A549 (cell line): Measurements from ENCODE around the gene ATP4A. TPM values are rescaled to one million over a fixed set of nuclear protein-coding genes. Genes with fewer than 3 reads are reported as not detected.

Source experiments
- ATAC-seq, 2 experiments: fragments of 200-7000 bp in 1 of 2; fragments of >200 bp in 1 of 2; cut with Nextera tagmentation in 1 of 2; cut with Tn5 transposase in 1 of 2; 3 replicates each; pipeline versions ENCODE4 v1.8.0 to v1.9.1; 2018 to 2020; ENCODE audit warnings: mild to moderate bottlenecking in 1 of 2, moderate library complexity in 1 of 2
- CTCF ChIA-PET: fragments of 300-600 bp; sonication (Branson Sonifier 250); formaldehyde crosslinking; extraction: SDS; loops from one replicate; lab custom pipeline; 2021; ENCODE audit warnings: antibody characterized with exemption, inconsistent platforms; lab: Yijun Ruan, JAX
- POLR2A ChIA-PET: fragments of 350-600 bp; formaldehyde crosslinking; extraction: SDS; loops from one replicate; lab custom pipeline; 2021; ENCODE audit warnings: antibody characterized with exemption, inconsistent platforms; lab: Yijun Ruan, JAX
- DNase-seq, 2 experiments: peaks; one replicate each; pipeline versions ENCODE4 v3.0.0 to v3.0.0-alpha.2; 2011 to 2016; ENCODE audit warnings: low read depth in 1 of 2, low spot score in 1 of 2
- FAIRE-seq: peaks from 2 replicates; lab custom pipeline; 2011; peaks lifted over from hg19 to GRCh38; lab: Jason Lieb, UNC
- H3K27ac ChIP-seq, 2 experiments: fragments of >200 bp; sonication (Bioruptor Twin); formaldehyde crosslinking; 3 replicates each; pipeline ENCODE4 v1.5.1; 2016 to 2017
- H3K4me1 ChIP-seq: fragments of >200 bp; sonication (Bioruptor Twin); formaldehyde crosslinking; 3 replicates; pipeline ENCODE4 v1.6.1; 2016
- H3K4me2 ChIP-seq: fragments of >200 bp; sonication (Bioruptor Twin); formaldehyde crosslinking; 3 replicates; pipeline ENCODE4 v1.6.1; 2016
- H3K4me3 ChIP-seq: fragments of >200 bp; sonication (Bioruptor Twin); formaldehyde crosslinking; 3 replicates; pipeline ENCODE4 v1.5.1; 2016
- H3K9me3 ChIP-seq: fragments of >200 bp; sonication (Bioruptor Twin); formaldehyde crosslinking; 3 replicates; pipeline ENCODE4 v1.6.1; 2016
- CBX2 ChIP-seq: fragments of 200-600 bp; sonication (generic); IDR thresholded peaks from 2 replicates; pipeline ENCODE4 v1.6.1; 2016; ENCODE audit warnings: low read depth, mild to moderate bottlenecking, borderline replicate concordance
- EP300 ChIP-seq, 2 experiments: fragments of >200 bp; sonication (Bioruptor Twin); formaldehyde crosslinking; IDR thresholded peaks; 2 replicates in 1 of 2; 3 replicates in 1 of 2; pipeline ENCODE4 v1.6.1; 2016 to 2017
- ESRRA ChIP-seq: fragments of 150-350 bp; IDR thresholded peaks from 2 replicates; pipeline ENCODE4 v1.6.1; 2014; ENCODE audit warnings: mild to moderate bottlenecking, low read length, borderline replicate concordance
- FOSL2 ChIP-seq, 2 experiments: fragments of 450-650 bp in 1 of 2; fragments of >200 bp in 1 of 2; sonication (Bioruptor Twin) in 1 of 2; formaldehyde crosslinking; IDR thresholded peaks; 2 replicates each; pipeline versions ENCODE4 v1.5.0 to v1.6.1; 2016 to 2020; ENCODE audit warnings: mild to moderate bottlenecking in 1 of 2, moderate library complexity in 1 of 2
- HEYL ChIP-seq: fragments of 250-450 bp; sonication (Bioruptor Pico); IDR thresholded peaks from 2 replicates; pipeline ENCODE4 v1.8.0; 2021; ENCODE audit warnings: mild to moderate bottlenecking, moderate library complexity
- HOXB5 ChIP-seq: fragments of 250-450 bp; sonication (Bioruptor Pico); IDR thresholded peaks from 2 replicates; pipeline ENCODE4 v1.5.0; 2020; ENCODE audit warnings: mild to moderate bottlenecking, moderate library complexity
- JUNB ChIP-seq: fragments of >200 bp; sonication (Bioruptor Twin); formaldehyde crosslinking; IDR thresholded peaks from 2 replicates; pipeline ENCODE4 v1.6.1; 2016
- RARB ChIP-seq: fragments of 250-450 bp; sonication (Bioruptor Pico); IDR thresholded peaks from 2 replicates; pipeline ENCODE4 v1.8.0; 2021; ENCODE audit warnings: mild to moderate bottlenecking, moderate library complexity
- RFX5 ChIP-seq: fragments of 450-650 bp; IDR thresholded peaks from 2 replicates; pipeline ENCODE4 v1.7.1; 2014; ENCODE audit warnings: antibody characterized with exemption, mild to moderate bottlenecking, moderate library complexity
- ZFP36 ChIP-seq: fragments of 450-650 bp; IDR thresholded peaks from 2 replicates; pipeline ENCODE4 v1.6.1; 2014; ENCODE audit warnings: borderline replicate concordance; ENCODE audit not compliant: partially characterized antibody
- ZNF302 ChIP-seq: fragments of 250-450 bp; sonication (Bioruptor Pico); IDR thresholded peaks from 2 replicates; pipeline ENCODE4 v1.9.0; 2021; ENCODE audit warnings: inconsistent platforms, mild to moderate bottlenecking, moderate library complexity
- WGBS: methylation state at CpG from one replicate; pipeline ENCODE4 v1.1.6; 2017; ENCODE audit errors: missing lambda C conversion rate; 5-methylcytosine and 5-hydroxymethylcytosine counted together
- polyA plus RNA-seq, 4 experiments: library from polyadenylated mRNA; depleted of rRNA in 3 of 4; stranded (reverse); fragments of >200 nt; fragmentation: RNase III in 1 of 4; extraction: RNeasy Plus Mini Kit Qiagen cat#74134 plus additional on column Dnase treatment in 1 of 4; gene quantifications; 2 replicates in 3 of 4; 3 replicates in 1 of 4; pipeline ENCODE4 v1.2.3, GENCODE V29; 2011 to 2017
- TF ChIP-seq, protein P1 (sequence below): IDR thresholded peaks from 2 replicates; pipeline ENCODE4 v1.6.1; 2012; ENCODE audit warnings: low read depth, borderline replicate concordance
- TF ChIP-seq, protein P2 (sequence below): fragments of >200 bp; sonication (Bioruptor Twin); formaldehyde crosslinking; IDR thresholded peaks from 3 replicates; pipeline ENCODE4 v1.5.1; 2016

The ATP4A gene
- polyA plus RNA-seq, 2 of the 4 experiments (the other 2 are of a cell fraction) = not detected

DNA sequence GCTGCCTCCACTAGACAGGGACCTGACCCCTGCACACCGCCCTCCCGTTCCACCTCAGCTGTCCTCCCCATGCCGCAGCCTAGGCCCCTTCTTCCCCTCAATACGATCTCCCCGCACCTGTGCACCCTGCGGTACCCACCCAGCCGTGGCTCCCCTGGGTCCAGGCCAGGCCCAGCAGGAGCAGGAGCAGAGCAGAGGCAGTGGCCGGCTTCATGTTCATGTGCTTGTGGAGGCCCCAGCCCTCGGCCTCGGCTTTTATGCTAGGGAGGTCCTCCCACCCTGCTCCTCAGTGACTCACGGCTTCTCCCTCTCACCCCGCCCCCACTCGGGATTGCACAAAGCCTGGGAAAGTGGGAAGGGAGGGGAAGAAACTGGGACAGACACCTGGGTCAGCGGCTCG, 61.8 kb downstream of the ATP4A start (continued):
- TF ChIP-seq, protein P1, sequence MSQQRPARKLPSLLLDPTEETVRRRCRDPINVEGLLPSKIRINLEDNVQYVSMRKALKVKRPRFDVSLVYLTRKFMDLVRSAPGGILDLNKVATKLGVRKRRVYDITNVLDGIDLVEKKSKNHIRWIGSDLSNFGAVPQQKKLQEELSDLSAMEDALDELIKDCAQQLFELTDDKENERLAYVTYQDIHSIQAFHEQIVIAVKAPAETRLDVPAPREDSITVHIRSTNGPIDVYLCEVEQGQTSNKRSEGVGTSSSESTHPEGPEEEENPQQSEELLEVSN = no peak
- TF ChIP-seq JUNB = no peak
- no peak for TF ChIP-seq FOSL2 (IDR thresholded peaks at IDR 0.05)
- TF ChIP-seq FOSL2 (CRISPR knock-in tag; IDR thresholded peaks at IDR 0.05) = no peak

DNA sequence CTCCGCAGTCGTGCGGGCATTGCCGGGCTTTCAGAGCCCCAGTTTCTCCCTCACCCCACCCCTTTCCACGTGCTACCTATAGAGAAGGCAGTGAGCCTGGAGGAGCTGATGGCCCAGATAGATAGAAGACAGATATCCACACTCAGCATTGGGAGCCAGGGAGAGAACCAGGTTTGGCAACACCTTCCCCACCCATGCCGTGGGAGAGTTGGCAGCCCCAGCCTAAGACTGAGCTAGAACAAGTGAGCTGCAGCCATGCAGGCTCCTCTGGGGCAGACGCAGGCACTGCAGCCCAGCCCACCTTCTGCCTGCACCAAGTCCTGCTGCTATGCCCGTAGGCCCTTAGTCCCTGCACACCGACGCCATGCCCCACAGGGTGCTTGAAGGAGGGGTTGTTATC, 62.8 kb downstream of the ATP4A start:
- Histone ChIP-seq H3K9me3 (no peaks in the 10 kb centered on the region), H3K4me1 (no peaks in the 10 kb centered on the region), H3K4me2 (no peak overlapping the region), H3K4me3 (no peak overlapping the region), H3K27ac (no peak overlapping the region)
- CTCF ChIA-PET = interaction anchor here (0.5 to 3.7 kb wide), 7 partner anchors 8 to 358 kb away, joined by 3 to 41 read pairs (median 4); no protein-coding TSS in a partner anchor
- ATAC-seq (no peak), DNase-seq (no peak), FAIRE-seq (no peak)
- 72% methylated on average over 10 of the region's 10 CpGs for WGBS
- no peak for TF ChIP-seq ESRRA
- no peak for TF ChIP-seq RFX5
- TF ChIP-seq RARB (CRISPR knock-in tag) = no peak
- no peak for TF ChIP-seq EP300 (IDR thresholded peaks at IDR 0.05)
- TF ChIP-seq ZFP36 = no peak
- no peak for TF ChIP-seq CBX2
- TF ChIP-seq HEYL (CRISPR knock-in tag) = no peak
- TF ChIP-seq ZNF302 (CRISPR knock-in tag) = no peak
- TF ChIP-seq, protein P2, sequence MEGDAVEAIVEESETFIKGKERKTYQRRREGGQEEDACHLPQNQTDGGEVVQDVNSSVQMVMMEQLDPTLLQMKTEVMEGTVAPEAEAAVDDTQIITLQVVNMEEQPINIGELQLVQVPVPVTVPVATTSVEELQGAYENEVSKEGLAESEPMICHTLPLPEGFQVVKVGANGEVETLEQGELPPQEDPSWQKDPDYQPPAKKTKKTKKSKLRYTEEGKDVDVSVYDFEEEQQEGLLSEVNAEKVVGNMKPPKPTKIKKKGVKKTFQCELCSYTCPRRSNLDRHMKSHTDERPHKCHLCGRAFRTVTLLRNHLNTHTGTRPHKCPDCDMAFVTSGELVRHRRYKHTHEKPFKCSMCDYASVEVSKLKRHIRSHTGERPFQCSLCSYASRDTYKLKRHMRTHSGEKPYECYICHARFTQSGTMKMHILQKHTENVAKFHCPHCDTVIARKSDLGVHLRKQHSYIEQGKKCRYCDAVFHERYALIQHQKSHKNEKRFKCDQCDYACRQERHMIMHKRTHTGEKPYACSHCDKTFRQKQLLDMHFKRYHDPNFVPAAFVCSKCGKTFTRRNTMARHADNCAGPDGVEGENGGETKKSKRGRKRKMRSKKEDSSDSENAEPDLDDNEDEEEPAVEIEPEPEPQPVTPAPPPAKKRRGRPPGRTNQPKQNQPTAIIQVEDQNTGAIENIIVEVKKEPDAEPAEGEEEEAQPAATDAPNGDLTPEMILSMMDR = no peak
- TF ChIP-seq HOXB5 (CRISPR knock-in tag) = no peak
- POLR2A ChIA-PET = no interaction called here

Other genes starting within 250 kb of the ATP4A start
- gene CD22, start 234.5 kb downstream of the ATP4A start, polyA plus RNA-seq (2011; rRNA removed) = 0.14 and 0.29 TPM in 2 replicates
- 0.05 TPM in 1 of 3 replicates, not detected in the others for gene CD22, start 234.5 kb downstream of the ATP4A start, polyA plus RNA-seq (2017; fragmentation: RNase III; extraction: RNeasy Plus Mini Kit Qiagen cat#74134 plus additional on column Dnase treatment)
- gene FFAR1, start 215.8 kb downstream of the ATP4A start, polyA plus RNA-seq (2011; rRNA removed) = not detected in 2 replicates
- not detected in 3 replicates for gene FFAR1, start 215.8 kb downstream of the ATP4A start, polyA plus RNA-seq (2017; fragmentation: RNase III; extraction: RNeasy Plus Mini Kit Qiagen cat#74134 plus additional on column Dnase treatment)
- gene FFAR3, start 205.2 kb downstream of the ATP4A start, polyA plus RNA-seq (2011; rRNA removed) = not detected in 2 replicates
- gene FFAR3, start 205.2 kb downstream of the ATP4A start, polyA plus RNA-seq (2017; fragmentation: RNase III; extraction: RNeasy Plus Mini Kit Qiagen cat#74134 plus additional on column Dnase treatment) = not detected in 3 replicates
- gene GPR42, start 192.6 kb downstream of the ATP4A start, polyA plus RNA-seq (2011; rRNA removed) = not detected in 2 replicates
- gene GPR42, start 192.6 kb downstream of the ATP4A start, polyA plus RNA-seq (2017; fragmentation: RNase III; extraction: RNeasy Plus Mini Kit Qiagen cat#74134 plus additional on column Dnase treatment) = not detected in 3 replicates
- 0.24 and 0.30 TPM in 2 replicates for gene FFAR2, start 115.4 kb downstream of the ATP4A start, polyA plus RNA-seq (2011; rRNA removed)
- not detected in 3 replicates for gene FFAR2, start 115.4 kb downstream of the ATP4A start, polyA plus RNA-seq (2017; fragmentation: RNase III; extraction: RNeasy Plus Mini Kit Qiagen cat#74134 plus additional on column Dnase treatment)
- not detected in 2 replicates for gene KRTDAP, start 73.2 kb downstream of the ATP4A start, polyA plus RNA-seq (2011; rRNA removed)
- gene KRTDAP, start 73.2 kb downstream of the ATP4A start, polyA plus RNA-seq (2017; fragmentation: RNase III; extraction: RNeasy Plus Mini Kit Qiagen cat#74134 plus additional on column Dnase treatment) = not detected in 3 replicates
- 18.0 and 21.5 TPM in 2 replicates for gene DMKN, start 50.0 kb downstream of the ATP4A start, polyA plus RNA-seq (2011; rRNA removed)
- gene DMKN, start 50.0 kb downstream of the ATP4A start, polyA plus RNA-seq (2017; fragmentation: RNase III; extraction: RNeasy Plus Mini Kit Qiagen cat#74134 plus additional on column Dnase treatment) = 37.0 to 41.6 TPM (median 40.6 TPM) in 3 replicates
- 0.28 TPM in 2 replicates for gene SBSN, start 35.3 kb downstream of the ATP4A start, polyA plus RNA-seq (2011; rRNA removed)
- 0.67 to 1.1 TPM (median 0.89 TPM) in 3 replicates for gene SBSN, start 35.3 kb downstream of the ATP4A start, polyA plus RNA-seq (2017; fragmentation: RNase III; extraction: RNeasy Plus Mini Kit Qiagen cat#74134 plus additional on column Dnase treatment)
- gene GAPDHS, start 30.2 kb downstream of the ATP4A start, polyA plus RNA-seq (2011; rRNA removed) = not detected in 2 replicates
- not detected in 3 replicates for gene GAPDHS, start 30.2 kb downstream of the ATP4A start, polyA plus RNA-seq (2017; fragmentation: RNase III; extraction: RNeasy Plus Mini Kit Qiagen cat#74134 plus additional on column Dnase treatment)
- gene TMEM147, start 18.0 kb downstream of the ATP4A start, polyA plus RNA-seq (2011; rRNA removed) = 335 and 446 TPM in 2 replicates
- 257 to 282 TPM (median 257 TPM) in 3 replicates for gene TMEM147, start 18.0 kb downstream of the ATP4A start, polyA plus RNA-seq (2017; fragmentation: RNase III; extraction: RNeasy Plus Mini Kit Qiagen cat#74134 plus additional on column Dnase treatment)
- gene PMIS2, start 22.5 kb upstream of the ATP4A start, polyA plus RNA-seq (2011; rRNA removed) = not detected in 2 replicates
- not detected in 3 replicates for gene PMIS2, start 22.5 kb upstream of the ATP4A start, polyA plus RNA-seq (2017; fragmentation: RNase III; extraction: RNeasy Plus Mini Kit Qiagen cat#74134 plus additional on column Dnase treatment)
- gene HAUS5, start 49.1 kb upstream of the ATP4A start, polyA plus RNA-seq (2011; rRNA removed) = 7.2 and 7.3 TPM in 2 replicates
- gene HAUS5, start 49.1 kb upstream of the ATP4A start, polyA plus RNA-seq (2017; fragmentation: RNase III; extraction: RNeasy Plus Mini Kit Qiagen cat#74134 plus additional on column Dnase treatment) = 16.0 to 17.6 TPM (median 16.1 TPM) in 3 replicates
- 62.1 and 80.4 TPM in 2 replicates for gene RBM42, start 65.4 kb upstream of the ATP4A start, polyA plus RNA-seq (2011; rRNA removed)
- gene RBM42, start 65.4 kb upstream of the ATP4A start, polyA plus RNA-seq (2017; fragmentation: RNase III; extraction: RNeasy Plus Mini Kit Qiagen cat#74134 plus additional on column Dnase treatment) = 124 to 131 TPM (median 128 TPM) in 3 replicates
- gene ETV2, start 78.1 kb upstream of the ATP4A start, polyA plus RNA-seq (2011; rRNA removed) = 0.15 and 0.36 TPM in 2 replicates
- gene ETV2, start 78.1 kb upstream of the ATP4A start, polyA plus RNA-seq (2017; fragmentation: RNase III; extraction: RNeasy Plus Mini Kit Qiagen cat#74134 plus additional on column Dnase treatment) = 1.1 to 1.3 TPM (median 1.1 TPM) in 3 replicates
- 749 and 1,115 TPM in 2 replicates for gene COX6B1, start 84.7 kb upstream of the ATP4A start, polyA plus RNA-seq (2011; rRNA removed)
- gene COX6B1, start 84.7 kb upstream of the ATP4A start, polyA plus RNA-seq (2017; fragmentation: RNase III; extraction: RNeasy Plus Mini Kit Qiagen cat#74134 plus additional on column Dnase treatment) = 1,179 to 1,276 TPM (median 1,260 TPM) in 3 replicates
- gene UPK1A, start 102.9 kb upstream of the ATP4A start, polyA plus RNA-seq (2011; rRNA removed) = 0.78 and 1.4 TPM in 2 replicates
- gene UPK1A, start 102.9 kb upstream of the ATP4A start, polyA plus RNA-seq (2017; fragmentation: RNase III; extraction: RNeasy Plus Mini Kit Qiagen cat#74134 plus additional on column Dnase treatment) = 0.37 to 0.44 TPM (median 0.39 TPM) in 3 replicates
- not detected in 2 replicates for gene ZBTB32, start 140.9 kb upstream of the ATP4A start, polyA plus RNA-seq (2011; rRNA removed)
- gene ZBTB32, start 140.9 kb upstream of the ATP4A start, polyA plus RNA-seq (2017; fragmentation: RNase III; extraction: RNeasy Plus Mini Kit Qiagen cat#74134 plus additional on column Dnase treatment) = not detected in 3 replicates
- 17.8 and 25.1 TPM in 2 replicates for gene KMT2B, start 154.3 kb upstream of the ATP4A start, polyA plus RNA-seq (2011; rRNA removed)
- 39.4 to 40.8 TPM (median 39.9 TPM) in 3 replicates for gene KMT2B, start 154.3 kb upstream of the ATP4A start, polyA plus RNA-seq (2017; fragmentation: RNase III; extraction: RNeasy Plus Mini Kit Qiagen cat#74134 plus additional on column Dnase treatment)
- 5.7 and 6.4 TPM in 2 replicates for gene IGFLR1, start 178.8 kb upstream of the ATP4A start, polyA plus RNA-seq (2011; rRNA removed)
- gene IGFLR1, start 178.8 kb upstream of the ATP4A start, polyA plus RNA-seq (2017; fragmentation: RNase III; extraction: RNeasy Plus Mini Kit Qiagen cat#74134 plus additional on column Dnase treatment) = 13.4 to 15.9 TPM (median 14.4 TPM) in 3 replicates
- gene U2AF1L4, start 181.8 kb upstream of the ATP4A start, polyA plus RNA-seq (2011; rRNA removed) = 29.6 and 41.1 TPM in 2 replicates
- 39.0 to 45.6 TPM (median 42.8 TPM) in 3 replicates for gene U2AF1L4, start 181.8 kb upstream of the ATP4A start, polyA plus RNA-seq (2017; fragmentation: RNase III; extraction: RNeasy Plus Mini Kit Qiagen cat#74134 plus additional on column Dnase treatment)
- 111 and 133 TPM in 2 replicates for gene PSENEN, start 182.0 kb upstream of the ATP4A start, polyA plus RNA-seq (2011; rRNA removed)
- gene PSENEN, start 182.0 kb upstream of the ATP4A start, polyA plus RNA-seq (2017; fragmentation: RNase III; extraction: RNeasy Plus Mini Kit Qiagen cat#74134 plus additional on column Dnase treatment) = 191 to 203 TPM (median 197 TPM) in 3 replicates
- gene LIN37, start 184.9 kb upstream of the ATP4A start, polyA plus RNA-seq (2011; rRNA removed) = 8.1 and 11.5 TPM in 2 replicates
- gene LIN37, start 184.9 kb upstream of the ATP4A start, polyA plus RNA-seq (2017; fragmentation: RNase III; extraction: RNeasy Plus Mini Kit Qiagen cat#74134 plus additional on column Dnase treatment) = 20.4 to 23.1 TPM (median 22.0 TPM) in 3 replicates
- 0.12 and 0.16 TPM in 2 replicates for gene HSPB6, start 193.4 kb upstream of the ATP4A start, polyA plus RNA-seq (2011; rRNA removed)
- 0.11 to 0.28 TPM (median 0.26 TPM) in 3 replicates for gene HSPB6, start 193.4 kb upstream of the ATP4A start, polyA plus RNA-seq (2017; fragmentation: RNase III; extraction: RNeasy Plus Mini Kit Qiagen cat#74134 plus additional on column Dnase treatment)
- 19.5 and 30.8 TPM in 2 replicates for gene PROSER3, start 194.5 kb upstream of the ATP4A start, polyA plus RNA-seq (2011; rRNA removed)
- gene PROSER3, start 194.5 kb upstream of the ATP4A start, polyA plus RNA-seq (2017; fragmentation: RNase III; extraction: RNeasy Plus Mini Kit Qiagen cat#74134 plus additional on column Dnase treatment) = 24.4 to 27.6 TPM (median 25.3 TPM) in 3 replicates
- 0.84 and 2.1 TPM in 2 replicates for gene ARHGAP33, start 211.9 kb upstream of the ATP4A start, polyA plus RNA-seq (2011; rRNA removed)
- gene ARHGAP33, start 211.9 kb upstream of the ATP4A start, polyA plus RNA-seq (2017; fragmentation: RNase III; extraction: RNeasy Plus Mini Kit Qiagen cat#74134 plus additional on column Dnase treatment) = 4.6 to 7.7 TPM (median 6.1 TPM) in 3 replicates
- 0.86 and 0.92 TPM in 2 replicates for gene PRODH2, start 249.2 kb upstream of the ATP4A start, polyA plus RNA-seq (2011; rRNA removed)
- gene PRODH2, start 249.2 kb upstream of the ATP4A start, polyA plus RNA-seq (2017; fragmentation: RNase III; extraction: RNeasy Plus Mini Kit Qiagen cat#74134 plus additional on column Dnase treatment) = 0.55 to 1.0 TPM (median 0.73 TPM) in 3 replicates